SK-N-SH treated with all-trans-retinoic acid at 6 μM for 48 hours (cell line): ENCODE results near the gene CD96.

ENCODE experiments used
- ARNTL ChIP-seq: fragments of 450-650 bp; formaldehyde crosslinking; IDR thresholded peaks from 2 replicates; pipeline ENCODE4 v1.5.0; 2020; ENCODE audit warnings: low read depth, mild to moderate bottlenecking, moderate library complexity, borderline replicate concordance
- BACH2 ChIP-seq: fragments of 250-450 bp; sonication (Bioruptor Pico); IDR thresholded peaks from 2 replicates; pipeline ENCODE4 v1.9.0; 2021; ENCODE audit warnings: mild to moderate bottlenecking, borderline replicate concordance
- PATZ1 ChIP-seq: fragments of 250-450 bp; sonication (Bioruptor Pico); IDR thresholded peaks from 2 replicates; pipeline ENCODE4 v1.8.0; 2020; ENCODE audit warnings: mild to moderate bottlenecking, moderate library complexity, borderline replicate concordance
- TSHZ2 ChIP-seq: fragments of 250-450 bp; sonication (Bioruptor Pico); IDR thresholded peaks from 2 replicates; pipeline ENCODE4 v1.5.0; 2020; ENCODE audit warnings: mild to moderate bottlenecking, moderate library complexity

DNA sequence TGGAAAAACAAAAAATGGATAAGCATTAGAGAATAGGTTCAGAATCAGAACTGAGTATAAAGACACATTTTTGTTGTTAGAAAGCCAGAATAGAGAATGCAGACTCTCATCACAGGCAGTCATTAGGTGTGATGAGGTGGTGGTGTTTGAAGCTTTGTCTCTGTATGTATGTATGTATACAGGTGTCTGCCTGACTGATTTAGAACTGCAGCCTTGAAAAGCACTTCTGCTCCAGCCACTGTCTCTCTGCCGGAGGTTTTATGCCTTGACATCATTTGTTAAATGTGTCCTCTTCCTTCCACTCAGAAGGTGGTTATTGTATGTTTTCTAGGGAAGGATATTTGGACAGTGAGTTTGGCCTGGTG, 133.8 kb downstream of the CD96 start:
- TF ChIP-seq PATZ1 (no peak), TSHZ2 (CRISPR knock-in tag) (no peak), ARNTL (CRISPR knock-in tag) (no peak), BACH2 (no peak)
